Astrocyte of the spinal cord (primary cell): Measurements from ENCODE around the gene ULK4.

Experiments
- DNase-seq: peaks from one replicate; pipeline ENCODE4 v3.0.0; 2011; ENCODE audit warnings: low read depth, low spot score
- H3K4me3 ChIP-seq: 2 replicates; pipeline ENCODE4 v1.5.1; 2011; ENCODE audit warnings: low read depth, mild to moderate bottlenecking, low read length, moderate library complexity
- CTCF ChIP-seq: IDR thresholded peaks from 2 replicates; pipeline ENCODE4 v1.5.1; 2012; ENCODE audit warnings: low read depth, mild to moderate bottlenecking, low read length, inconsistent platforms
- in situ Hi-C: cut with HindIII; loops from 2 replicates; pipeline ENCODE4 v1.10.0; 2017; ENCODE audit warnings: low sequenced_read_pairs

The ULK4 gene

DNA sequence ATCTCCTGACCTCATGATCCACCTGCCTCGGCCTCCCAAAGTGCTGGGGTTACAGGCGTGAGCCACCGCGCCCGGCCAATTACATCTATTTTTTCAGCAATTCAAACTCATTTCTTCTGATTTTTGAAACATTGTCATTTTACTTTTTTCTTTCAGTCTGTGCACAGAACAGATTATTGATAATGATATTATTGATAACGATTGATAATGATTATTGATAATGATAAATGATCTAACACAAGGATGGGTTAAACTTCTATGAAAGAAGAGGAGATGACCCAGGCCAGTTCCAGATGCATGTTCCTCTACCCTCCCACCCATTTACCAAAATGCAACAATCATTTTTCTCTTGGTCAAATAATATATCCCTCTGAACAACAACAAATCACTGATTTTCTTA is 644.6 kb downstream of the ULK4 start:
- DNase-seq, result no peak
- TF ChIP-seq CTCF, result no peak
- no peak overlapping the region for H3K4me3 ChIP-seq
- in situ Hi-C loops, result no loop called here

DNA sequence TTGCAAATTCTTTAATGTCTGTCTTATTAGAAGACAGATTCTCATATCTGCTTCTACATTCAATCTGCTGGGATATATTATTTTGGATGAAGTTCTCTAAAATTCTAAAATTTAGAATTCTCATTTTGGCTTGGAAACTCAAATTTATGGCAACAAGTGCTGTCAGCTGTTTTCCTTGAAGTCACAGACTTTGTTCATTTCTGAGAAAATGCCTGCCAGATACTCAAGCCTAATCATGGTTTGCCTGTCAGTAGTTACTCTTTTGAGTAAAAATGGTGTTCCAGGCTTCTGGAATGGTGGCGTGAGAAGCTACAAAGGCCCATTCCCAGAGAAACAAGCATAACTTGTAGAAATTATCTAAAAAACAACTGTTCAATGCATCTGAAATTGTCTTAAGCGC is 646.8 kb downstream of the ULK4 start:
- DNase-seq, result no peak
- in situ Hi-C loops, result no loop called here
- TF ChIP-seq CTCF, result no peak
- H3K4me3 ChIP-seq, result no peak overlapping the region

GRCh38 chr3:41308119-41308518 is 653.8 kb downstream of the ULK4 start:
- no peak for DNase-seq
- in situ Hi-C loops, result no loop called here
- no peak overlapping the region for H3K4me3 ChIP-seq
- no peak for TF ChIP-seq CTCF

DNA sequence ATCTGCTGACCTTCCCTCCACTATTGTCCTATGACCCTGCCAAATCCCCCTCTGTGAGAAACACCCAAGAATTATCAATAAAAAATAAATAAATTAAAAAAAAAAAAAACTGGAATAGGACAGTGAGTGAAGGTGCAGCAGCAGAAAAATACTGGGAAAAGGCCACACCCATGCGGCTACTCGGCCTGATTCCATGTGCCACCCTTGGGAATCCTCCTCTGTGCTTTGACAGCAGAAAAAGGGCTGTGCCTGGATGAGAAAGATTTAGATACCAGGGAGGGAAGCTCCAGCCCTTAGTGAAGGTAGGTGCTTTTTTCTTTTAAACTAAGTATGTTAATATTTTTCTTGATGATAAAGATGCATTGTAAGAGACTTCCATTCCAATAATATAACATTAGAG is 654.8 kb downstream of the ULK4 start:
- in situ Hi-C loops, result no loop called here
- TF ChIP-seq CTCF, result no peak

DNA sequence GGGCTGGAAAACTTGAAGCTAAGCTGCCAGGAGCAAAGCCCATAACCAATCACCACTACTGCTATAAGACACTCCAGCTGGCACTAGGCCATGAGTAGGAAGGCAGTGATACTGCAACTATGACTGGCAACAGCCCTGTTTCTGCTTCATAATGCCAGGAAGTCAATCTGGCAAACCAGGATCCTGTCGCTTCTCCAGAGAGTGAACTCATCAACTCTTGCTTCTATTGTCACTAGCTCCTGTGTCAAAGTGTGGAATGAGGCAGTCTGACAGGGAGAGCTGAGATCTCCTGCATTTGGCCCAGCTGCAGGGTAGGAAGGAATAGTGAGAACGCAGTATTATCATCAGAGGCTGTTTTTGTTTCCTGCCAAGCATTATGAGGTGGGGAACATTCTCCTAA is 657.3 kb downstream of the ULK4 start:
- peak; percentile 28 for DNase-seq
- no peak for TF ChIP-seq CTCF
- H3K4me3 ChIP-seq, result no peak overlapping the region
- in situ Hi-C loops, result no loop called here

More for the DNA sequence above, 654.8 kb downstream of the ULK4 start:
- H3K4me3 ChIP-seq, result no peak overlapping the region
- DNase-seq, result no peak

GRCh38 chr3:41302295-41302694 is 659.6 kb downstream of the ULK4 start:
- TF ChIP-seq CTCF, result no peak
- no peak for DNase-seq
- in situ Hi-C loops, result no loop called here
- H3K4me3 ChIP-seq, result no peak overlapping the region

DNA sequence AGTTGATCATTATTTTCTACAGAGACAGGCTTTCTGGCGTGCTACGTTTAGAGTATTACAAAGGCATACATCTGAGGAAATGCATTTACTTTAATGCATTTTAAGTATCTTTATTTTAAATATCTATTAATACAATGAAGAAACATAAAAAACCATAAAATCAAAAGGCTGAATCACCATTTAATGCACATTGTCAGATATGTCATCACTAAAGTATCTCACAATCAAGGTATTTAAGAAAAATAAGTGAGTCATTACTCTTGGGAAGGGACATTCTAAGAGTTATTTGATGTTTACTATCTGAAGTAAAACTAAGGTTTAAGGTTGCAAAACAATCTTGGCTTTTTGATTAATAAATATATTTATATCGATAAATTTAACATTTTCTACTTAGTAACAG is 660.4 kb downstream of the ULK4 start:
- no peak overlapping the region for H3K4me3 ChIP-seq
- no peak for TF ChIP-seq CTCF
- in situ Hi-C loops, result no loop called here
- no peak for DNase-seq
